COR-L47 (cell line): ENCODE results near the gene MIX23.
"Not testable (repeated sequence)": the region's sequence is repeated elsewhere in the genome, so short reads cannot be mapped to it uniquely, and the experiment has no call there.

Experiments used
- DNase-seq: peaks from one replicate; lab custom pipeline; 2025; lab: John Stamatoyannopoulos, UW

Gene MIX23

DNA sequence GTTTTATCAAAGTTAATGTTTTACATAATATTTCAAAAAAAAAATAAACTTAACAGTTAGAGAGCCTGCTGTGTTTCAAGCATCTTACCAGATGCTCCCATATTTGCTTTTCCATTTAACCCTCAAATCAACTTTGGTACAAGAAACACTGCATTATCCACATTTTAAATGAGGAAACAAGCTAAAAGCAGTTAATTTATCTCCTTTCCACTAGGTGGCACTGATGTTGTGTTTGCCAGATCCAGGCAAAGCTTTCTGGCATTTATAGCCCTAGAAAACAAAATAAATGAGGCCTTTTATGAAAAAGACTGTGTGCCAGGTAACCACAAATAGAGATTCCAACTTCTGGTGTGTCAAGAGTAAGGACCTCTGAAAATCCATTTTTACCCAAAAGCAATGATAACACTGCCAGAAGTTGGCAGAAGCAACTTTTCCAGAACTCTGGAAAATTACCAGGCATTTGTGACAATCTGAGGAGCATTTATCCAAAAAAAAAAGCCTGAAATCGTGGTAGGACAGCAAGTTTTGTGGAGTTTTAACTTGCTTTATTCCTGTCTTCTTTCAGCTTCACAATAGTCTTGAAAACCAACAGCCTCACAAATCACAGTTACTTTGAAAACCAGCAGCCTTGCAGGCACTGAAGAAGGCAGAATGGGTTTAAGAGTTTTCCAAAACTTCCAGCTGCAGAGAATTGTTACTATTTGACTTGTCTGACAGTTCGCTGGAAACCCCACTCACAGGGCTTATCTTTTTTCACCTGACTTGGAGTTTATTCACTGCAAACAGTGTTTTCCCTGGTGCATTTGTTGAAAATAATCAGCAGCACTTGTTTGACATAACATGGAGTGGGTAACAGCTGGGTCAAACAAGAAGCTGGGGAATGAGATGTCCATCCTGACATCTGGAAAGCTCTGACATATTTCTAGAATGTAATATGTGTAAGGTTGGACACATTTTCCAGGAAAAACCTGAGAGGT is 10.1 kb upstream of the MIX23 start:
- peak; percentile 64 for DNase-seq

DNA sequence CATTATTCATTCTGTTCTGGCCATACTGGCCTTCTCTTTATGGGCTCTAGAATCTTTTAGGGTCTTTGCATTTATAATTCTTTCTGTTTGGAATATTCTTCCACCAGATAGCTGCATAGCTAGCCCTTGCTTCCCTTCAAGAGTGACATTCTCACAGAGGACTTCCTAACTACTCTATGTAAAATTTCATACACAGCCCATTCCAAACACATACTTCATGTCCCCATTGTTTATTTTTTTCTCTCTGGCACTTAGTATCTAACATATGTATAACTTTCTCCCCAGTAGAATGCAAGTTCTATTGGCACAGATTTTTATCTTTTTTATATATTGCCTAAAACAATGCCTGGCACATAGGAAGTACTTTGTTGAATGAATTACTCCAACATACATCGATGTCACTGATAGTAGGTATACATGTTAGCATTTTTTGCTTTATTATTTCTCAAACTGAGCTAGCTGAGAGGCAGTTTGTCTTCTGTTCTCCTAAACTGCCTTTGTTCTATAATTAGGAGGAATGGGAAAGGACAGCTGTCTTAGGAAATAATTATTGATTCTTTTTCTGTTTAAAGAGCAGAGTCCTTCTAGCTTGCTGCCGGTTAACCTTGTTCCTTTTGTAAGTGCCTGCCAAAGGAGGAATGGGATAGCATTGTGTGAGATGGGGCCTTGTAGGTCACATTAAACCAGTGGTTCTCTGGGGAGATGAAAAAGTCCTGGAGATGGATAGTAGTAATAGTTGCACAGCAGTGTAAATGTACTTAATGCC is 8.8 kb upstream of the MIX23 start:
- DNase-seq: no peak

DNA sequence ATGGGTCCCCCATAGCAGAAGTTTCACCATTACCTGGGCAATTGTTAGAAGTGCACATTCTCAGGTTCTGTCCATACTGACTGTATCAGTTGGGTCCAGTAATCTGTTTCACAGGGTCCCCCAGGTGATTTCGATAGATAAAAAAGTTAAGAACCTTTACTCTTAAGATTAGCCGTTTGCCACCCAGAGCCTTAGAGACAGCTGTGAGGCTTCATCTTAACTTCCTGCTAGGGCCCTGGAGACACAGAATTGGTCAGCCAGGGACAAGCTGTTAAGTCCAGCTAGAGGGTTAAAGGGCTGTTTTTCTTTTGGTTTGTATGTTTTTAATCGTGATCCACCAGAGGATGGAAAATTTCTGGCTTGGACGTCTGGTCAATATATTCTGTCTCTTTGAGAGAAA is 7.6 kb upstream of the MIX23 start:
- no peak for DNase-seq

DNA sequence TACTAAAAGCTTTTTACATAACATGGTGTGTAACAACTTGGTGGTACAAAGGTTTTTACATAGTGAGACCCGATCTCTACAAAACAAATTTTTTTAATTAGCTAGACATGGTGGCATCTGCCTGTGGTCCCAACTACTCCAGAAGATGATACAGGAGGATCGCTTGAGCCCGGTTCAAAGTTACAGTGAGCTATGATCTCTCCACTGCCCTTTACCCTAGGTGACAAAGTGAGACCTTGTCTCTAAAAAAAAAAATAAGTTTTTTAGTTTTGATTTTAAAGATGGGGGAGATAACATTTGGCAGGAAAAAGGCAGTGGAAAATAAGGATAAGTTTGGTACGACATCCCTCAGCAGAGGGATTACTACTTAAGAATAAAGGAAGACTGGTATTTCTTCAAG is 6.9 kb upstream of the MIX23 start:
- DNase-seq: no peak

DNA sequence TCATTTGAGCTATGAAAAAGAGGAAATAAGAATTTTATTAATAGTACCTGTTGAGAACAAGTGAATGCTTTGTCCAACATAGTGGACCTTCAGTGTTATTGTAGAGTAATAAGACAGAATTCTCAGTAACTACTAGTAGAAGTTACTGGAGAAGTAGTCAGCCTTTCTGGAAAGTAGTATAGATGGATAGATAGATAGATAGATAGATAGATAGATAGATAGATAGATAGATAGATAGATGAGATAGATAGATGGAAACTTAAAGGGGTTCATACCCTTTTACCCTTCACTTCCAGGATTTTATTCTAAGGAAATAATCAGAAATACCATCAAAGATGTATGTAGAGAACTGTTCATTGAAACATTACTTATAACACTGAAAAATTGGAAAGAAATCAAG is 6.2 kb upstream of the MIX23 start:
- DNase-seq: no peak

DNA sequence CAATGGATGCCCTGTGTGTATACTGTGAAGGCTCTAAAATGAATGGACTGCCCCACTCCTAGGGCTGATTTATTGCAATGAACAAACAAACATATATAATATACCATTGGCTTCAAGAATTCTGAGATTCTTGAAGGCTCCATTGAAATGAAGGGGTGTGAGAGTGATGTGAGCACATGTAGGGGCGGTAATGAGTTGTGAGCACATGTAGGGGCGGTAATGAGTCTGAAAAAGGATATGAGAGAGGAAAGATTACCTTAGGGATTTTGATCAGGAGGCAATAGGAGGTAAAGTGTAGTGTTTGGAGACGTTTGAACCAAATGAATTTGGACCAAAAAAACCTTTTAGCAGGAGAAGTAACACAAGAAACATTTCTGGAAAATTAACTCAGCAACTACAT is 4.7 kb upstream of the MIX23 start:
- no peak for DNase-seq

DNA sequence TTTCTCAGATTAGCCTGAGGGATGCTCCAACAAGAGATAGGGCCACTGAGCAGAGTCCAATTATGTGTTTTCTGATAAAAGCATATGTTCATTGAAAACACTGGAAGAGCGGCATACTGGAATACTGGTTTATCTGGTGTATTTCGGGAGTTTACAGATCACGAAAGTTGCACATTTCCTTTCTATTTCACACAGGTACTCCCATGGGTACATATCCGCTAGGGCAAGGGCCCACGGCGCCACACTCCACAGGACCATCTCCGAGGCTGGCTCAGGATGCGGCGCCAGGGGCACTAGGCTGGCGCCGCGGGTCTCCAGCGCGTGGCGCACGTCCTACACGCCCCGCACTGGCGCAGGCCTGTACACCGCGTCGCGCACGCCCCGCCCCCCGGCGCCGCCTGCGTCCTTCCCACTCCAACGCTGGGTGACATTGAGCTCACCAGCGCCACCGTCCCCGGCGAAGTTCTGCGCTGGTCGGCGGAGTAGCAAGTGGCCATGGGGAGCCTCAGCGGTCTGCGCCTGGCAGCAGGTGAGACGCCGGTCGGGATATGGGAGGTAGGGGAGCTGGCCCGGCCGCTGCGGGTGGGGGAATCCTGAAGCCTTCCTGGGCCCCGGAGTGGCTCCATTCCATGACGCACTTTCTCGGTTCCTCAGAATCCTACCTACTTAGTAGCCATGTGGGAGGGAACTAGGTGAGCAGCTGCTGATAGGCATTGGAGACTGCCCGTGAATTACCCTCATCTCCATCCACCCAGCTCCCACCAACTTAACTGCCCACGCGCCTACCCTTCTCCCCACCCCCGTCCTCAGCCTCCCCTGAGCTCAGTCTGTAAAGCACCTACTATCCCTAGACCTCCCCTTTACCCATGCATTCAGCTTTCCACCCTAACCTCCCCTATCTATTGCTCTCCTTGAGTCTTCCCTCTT is 1.0 kb upstream of the MIX23 start, which contains the start of gene FAM162A:
Gene FAM162A, plus strand, starts transcription at position 412 of the 927 bp plus-strand sequence. Its CDS starts 84 bp downstream, at position 496.
- peak; percentile 99 for DNase-seq

DNA sequence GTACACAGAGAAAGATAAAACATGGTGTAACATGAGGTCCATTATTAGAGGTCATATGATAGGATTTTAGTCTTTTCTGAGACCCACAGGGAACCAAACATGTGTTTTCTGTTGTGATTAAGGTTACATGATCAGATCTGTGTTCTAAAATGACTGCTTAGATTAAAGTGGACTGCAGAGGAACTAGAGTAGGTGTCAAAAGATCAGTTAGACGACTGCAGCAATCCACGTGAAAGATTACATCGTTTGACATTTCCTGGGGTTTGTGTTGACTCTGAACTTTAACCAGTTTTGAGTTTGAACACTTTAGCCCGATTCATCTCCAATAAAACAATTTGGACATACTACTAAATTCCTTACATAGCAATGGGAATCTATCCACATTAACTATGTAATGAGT is 5.1 kb downstream of the MIX23 start:
- no peak for DNase-seq

DNA sequence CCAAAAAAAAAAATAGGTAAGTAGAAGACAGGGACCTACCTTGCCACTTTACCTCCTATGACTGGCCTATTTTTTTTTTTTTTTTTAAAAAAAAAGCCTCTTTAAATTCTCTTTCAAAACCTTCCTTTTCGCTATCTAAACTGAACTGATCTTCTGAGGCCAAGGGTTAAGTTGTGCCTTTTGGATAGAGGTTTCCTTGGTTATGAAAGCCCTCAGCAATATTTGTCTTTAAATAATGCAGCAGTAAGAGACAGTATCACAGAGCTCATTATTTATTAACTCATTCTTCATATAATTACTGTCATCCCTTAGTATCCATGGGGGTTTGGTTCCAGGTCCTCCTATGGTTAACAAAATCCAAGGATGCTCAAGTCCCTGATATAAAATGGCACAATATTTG is 9.0 kb downstream of the MIX23 start:
- DNase-seq: no peak

DNA sequence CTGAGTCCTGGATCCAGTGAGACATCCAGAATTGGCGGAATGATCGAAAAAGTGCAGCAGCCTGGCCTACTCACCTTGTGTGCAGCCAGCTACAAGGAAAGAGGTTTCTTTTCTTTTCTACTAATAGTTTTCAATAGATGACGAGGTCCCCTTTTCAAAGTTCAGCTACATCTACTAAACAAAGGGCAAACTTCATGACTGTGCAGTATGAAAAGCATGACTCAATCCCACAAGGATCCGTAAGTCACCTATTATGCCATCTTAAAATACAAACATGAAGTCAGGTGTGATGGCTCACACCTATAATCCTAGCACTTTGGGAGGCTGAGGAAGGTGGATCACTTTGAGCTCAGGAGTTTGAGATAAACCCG is 16.7 kb downstream of the MIX23 start:
- DNase-seq: no peak

DNA sequence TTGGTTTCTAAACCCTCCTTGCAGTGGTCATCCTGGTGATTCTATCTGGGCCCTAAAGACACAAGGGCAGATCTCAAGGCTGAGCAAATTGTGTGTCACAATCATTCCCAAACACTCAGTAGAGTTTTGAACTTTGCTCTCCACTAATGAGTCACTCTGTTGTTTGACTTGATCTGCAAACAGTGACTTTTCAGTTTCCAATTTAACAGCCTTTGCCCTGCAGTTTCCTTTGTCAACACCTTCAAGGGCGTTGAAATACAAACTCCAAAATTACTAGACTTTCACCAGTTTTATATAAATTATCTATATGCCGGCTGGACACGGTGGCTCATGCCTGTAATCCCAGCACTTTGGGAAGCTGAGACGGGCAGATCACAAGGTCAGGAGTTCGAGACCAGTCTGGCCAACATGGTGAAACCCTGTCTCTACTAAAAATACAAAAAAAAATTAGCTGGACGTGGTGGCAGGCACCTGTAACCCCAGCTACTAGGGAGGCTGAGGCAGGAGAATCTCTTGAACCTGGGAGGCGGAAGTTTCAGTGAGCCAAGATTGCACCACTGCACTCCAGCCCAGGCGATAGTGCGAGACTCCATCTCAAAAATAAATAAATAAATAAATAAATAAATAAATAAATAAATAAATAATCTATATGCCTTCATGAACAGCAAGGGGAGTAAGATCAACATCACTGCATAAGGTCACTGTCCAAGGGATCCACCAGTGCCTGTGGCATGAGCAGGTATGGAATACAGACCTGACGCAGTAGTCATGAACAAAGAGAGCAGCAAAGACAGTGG is 17.3 kb downstream of the MIX23 start:
- not testable (repeated sequence) for DNase-seq

DNA sequence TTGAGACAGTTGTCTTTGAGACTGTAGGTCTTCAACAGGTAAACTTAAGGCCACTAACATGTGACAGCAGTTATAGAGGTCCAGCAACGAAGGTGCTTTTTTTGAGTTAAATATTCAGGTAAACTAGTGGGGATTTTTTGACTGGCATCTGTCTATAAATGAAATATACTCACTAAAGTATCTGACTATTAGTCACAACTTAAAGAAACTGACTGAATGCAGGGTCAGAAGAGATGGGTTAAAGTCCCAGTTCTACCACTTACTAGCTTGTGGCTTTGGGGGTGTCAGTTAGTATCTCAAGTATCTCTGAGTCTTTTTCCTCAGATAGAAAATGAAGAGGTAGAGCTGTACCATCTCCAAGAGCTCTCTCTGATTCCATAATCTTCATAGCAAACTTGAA is 18.0 kb downstream of the MIX23 start:
- no peak for DNase-seq

DNA sequence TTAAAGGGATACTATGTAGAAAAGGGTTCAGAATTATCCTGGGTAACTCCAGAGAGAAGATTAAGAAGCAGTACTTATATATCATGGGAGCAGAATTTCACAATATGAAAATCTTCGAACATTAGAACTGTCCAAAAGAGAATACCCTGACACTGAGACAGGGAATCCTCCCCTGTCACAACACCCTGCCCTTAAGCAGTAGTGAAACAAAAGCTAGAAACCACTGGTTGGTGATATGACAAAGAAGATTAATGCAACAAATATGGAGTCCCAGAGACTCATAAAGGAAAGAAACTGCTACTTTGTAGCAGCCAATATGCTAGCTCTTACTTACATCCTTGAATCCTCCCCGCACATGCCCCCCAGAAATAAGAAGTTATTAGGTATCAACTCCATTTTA is 18.5 kb downstream of the MIX23 start:
- DNase-seq: no peak

DNA sequence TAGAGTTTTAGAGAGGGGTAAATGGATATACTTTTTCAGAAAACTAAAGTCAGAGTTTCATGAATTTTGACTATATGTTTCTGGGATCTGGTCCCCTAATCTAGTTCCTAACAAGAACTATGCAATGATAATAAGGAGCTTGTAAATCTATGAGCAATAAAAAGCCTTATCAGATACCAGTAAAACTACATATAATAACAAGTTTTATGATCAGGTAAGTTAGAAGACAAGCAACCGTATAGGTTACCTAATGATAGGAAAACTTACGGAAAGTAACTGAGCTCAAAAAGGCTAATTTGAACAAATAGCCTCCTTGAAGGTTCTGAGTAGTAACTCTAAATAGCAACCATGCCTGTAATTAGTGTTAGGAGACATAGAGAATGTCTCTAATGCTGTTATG is 21.0 kb downstream of the MIX23 start:
- DNase-seq: no peak

DNA sequence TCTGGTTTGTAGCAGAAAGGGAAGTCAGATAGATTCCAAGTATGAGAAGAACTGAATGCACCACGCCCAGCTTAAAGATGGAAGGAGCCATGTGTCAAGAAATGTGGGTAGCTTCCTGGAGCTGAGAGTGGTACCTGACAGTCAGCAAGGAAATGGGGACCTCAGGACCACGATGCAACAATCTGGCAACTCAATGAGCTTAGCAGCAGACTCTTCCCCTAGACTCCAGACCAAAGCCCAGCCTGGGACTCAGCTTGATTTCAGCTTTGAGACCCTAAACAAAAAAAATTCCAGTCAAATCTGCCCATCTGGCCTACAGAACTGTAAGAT is 24.4 kb downstream of the MIX23 start:
- DNase-seq: no peak

DNA sequence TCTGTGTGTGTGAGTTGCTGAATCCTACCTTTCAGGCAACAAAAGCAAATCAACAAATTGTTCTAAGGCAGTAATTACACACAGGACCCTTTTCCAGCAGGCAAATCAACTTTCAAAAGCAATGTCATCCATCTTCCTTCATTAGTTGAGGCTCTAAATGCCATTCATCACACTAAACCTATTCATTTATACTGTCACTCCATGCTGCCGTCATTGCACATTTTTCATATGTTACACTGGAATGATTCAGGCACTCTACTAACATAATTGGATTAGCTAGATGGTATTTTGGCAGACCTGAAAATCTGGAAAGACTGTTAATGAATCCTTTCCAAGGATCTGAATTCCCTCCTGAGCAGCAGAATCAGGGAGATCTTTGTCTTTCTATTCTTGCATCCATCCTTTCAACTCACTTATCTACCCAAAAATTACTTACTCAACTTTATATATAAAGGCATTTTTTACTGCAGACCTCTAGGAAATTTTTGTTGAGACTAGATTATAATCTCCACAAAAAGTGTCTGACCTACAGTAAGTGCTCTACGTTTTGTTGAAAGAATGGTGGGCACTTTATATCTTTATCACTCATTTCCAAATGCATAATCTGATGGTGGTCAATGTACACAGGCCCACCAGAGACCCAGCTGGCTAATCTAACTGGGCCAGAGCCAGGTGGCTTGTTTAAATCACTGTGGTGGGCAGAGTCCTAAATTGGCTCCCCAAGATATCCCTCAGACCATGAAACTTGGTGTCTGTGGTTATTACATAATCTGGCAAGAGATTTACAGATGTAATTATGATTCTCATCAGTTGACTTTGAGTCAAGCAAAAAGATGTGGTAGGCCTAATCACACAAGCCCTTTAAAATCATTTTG is 25.0 kb downstream of the MIX23 start:
- no peak for DNase-seq

DNA sequence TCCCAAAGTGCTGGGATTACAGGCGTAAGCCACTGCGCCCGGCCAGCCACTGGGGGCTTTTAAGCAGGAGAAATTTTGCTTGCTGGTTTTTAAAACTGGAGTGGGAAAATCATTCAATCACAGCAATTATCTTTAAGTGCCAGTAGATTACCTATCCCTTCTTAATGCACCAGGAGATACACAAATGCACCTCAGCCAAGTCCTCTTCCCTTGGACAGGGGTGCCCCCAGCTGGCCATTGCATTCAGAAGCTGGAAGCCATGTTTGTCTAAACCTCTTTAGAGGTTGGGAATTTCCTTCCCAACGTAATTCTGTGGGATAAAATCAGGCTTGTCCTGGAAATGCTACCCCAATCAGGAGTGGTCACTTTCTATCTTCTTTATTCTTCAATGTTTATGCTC is 26.6 kb downstream of the MIX23 start:
- peak; percentile 66 for DNase-seq

DNA sequence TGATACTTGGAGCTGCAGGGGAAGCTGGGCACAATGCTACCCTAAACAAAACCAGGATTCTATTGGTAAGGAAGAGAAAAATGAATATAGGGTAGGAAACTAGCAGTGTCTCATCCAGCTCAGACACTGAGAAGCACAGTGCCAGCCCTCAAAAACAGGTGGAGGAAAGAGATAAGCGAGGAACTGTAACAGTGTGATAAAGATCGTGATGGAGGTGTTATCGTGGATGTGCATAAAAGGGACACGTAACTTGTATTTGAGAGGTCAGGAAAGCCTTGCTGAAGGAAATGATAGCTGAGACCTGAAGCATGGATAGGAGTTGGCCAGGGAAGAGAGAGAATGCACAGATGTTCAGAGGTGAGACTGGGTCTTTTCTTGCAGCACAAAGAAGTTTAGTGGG is 27.4 kb downstream of the MIX23 start:
- no peak for DNase-seq

DNA sequence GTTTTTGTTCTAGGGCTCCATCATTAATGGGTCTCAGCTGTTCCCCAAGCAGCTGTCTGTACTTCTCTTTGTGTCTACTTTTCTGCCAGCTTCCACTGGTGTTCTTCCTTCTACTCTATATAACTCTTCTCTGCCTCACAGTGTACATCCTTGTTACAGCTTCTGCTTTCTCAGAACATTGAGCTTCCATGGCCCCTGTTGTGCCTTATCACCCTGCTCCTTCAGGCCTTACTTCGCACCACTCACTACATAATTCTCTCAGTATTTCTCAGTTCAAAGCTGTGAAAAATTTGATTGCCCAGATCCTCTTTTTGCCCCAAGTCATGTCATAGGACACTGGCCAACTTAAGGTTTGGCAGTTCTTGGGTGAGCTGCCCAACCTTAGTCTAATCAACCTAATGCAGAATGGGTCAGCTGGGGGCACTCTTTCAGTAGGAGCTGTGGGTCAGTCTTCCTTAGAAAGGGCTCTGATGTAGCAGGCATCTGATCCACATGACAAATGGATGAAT is 29.1 kb downstream of the MIX23 start:
- no peak for DNase-seq

DNA sequence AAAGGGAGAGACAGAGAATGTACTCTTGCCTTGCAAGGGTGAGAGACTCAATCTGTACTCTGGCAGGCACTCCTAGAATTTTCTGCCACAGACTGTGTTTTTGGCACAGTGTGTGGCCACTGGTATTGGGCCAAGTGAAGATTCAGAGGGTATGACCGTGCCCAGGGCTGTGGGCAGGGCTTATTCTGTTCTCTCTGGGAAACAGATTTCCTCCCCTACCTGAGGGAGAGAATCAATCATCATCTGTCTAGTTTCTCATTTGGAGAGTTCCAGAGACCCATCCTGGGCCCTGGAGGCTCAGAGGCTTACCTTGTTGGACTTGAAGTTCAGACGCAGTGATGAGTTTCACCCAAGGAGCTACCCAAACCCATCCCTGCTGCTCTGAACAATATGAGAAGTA is 29.8 kb downstream of the MIX23 start:
- no peak for DNase-seq
